GM21390 (cell line): ENCODE results near the gene ATP7B.
"Not testable (repeated sequence)": the region's sequence is repeated elsewhere in the genome, so short reads cannot be mapped to it uniquely, and the experiment has no call there.

ENCODE experiments used
- ATAC-seq: cut with Tn5 transposase; IDR thresholded peaks from one replicate; pipeline ENCODE4 v1.9.1; 2021; ENCODE audit not compliant: unreplicated experiment

ATP7B gene

DNA sequence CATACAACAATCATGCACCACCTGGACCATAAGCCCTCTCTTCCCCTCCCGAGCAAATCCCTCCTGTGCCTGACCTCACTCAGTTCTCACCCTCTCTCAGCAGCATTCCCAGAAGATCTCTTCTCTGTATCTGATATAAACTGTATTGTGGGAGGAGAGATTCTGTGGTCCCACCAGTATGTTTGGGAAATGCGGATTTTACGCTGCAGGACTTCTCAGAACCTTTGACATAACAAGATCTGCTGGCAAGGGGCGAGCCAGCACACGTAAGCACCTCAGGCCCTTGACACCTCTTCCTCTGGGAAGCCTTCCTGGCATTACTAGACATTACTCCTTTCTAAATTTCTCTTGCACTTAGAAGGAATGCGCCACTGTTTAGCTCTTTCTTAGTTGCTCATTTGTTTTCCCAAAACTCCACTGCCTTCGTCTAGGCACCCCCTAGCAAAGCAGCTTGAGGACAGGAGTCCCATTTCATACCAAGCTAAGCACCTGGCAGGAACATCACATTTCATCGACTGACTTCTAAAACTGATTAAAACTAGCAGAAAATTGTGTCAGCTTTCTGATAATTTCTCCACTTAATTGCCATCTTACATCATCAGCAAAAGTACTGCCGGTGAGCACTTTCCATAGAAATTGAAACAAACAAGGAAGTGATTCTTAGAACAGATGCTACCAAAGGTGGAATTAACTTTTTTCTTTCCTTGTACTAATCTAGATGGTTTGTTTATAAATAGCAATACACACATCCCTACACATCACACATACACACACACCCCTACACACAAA is 86.3 kb downstream of the ATP7B start:
- ATAC-seq: no peak

- no peak for ATAC-seq
Observed at GRCh38 chr13:51923983-51924539, 87.2 kb downstream of the ATP7B start.

DNA sequence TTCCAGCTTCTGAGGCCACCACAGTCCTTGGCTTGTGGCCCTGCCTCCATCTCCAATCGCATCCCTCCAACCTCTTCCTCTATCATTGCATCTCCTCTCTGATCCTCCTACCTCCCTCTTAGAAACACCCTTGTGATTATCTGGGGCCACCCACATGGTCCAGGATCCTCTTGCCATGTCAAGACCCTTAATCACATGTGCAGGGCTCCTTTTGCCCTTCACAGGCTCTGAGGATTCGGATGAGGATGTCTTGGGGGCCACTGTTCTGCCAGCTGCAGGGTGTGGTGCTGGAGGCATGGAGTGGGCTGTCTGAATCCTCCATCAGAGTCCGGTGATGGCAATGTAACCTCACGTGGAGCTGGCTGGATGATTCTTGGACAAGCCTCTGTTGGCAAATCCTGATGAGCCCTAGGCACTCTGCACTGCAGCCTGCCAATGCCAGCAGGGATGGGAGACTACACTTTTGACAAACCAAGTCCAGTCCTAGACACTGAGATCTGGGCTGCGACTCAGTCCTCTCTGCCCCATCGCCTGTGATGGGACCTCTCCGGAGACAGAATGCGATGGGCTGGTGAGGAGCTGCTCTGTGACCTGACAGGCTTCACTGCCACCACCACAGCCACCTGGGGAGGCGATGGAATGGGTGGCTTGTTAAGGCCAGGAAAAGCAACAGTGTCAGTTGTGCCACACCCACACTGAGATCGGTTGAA is 88.3 kb downstream of the ATP7B start:
- ATAC-seq: no peak

- ATAC-seq: no peak
Observed at GRCh38 chr13:51921790-51922740, 89.2 kb downstream of the ATP7B start.

DNA sequence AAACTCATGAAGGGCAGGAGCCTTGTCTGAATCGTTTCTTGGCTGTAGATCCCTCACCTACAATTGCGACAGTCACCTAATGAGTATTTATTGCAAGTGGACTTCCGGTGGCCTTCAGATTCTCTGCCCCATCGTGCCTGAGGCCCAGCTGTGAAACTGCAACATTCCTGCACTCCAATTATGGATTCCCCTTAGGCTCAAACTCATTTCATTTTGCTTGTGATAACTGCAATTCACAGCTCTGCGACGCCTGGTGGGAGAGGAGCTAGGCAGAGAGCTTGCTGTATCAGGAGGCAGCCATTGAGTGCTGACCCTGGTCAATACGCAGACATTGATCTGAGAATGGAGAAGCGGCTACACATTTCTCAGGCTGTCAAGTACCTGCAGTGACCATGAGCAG is 90.5 kb downstream of the ATP7B start:
- ATAC-seq: no peak

DNA sequence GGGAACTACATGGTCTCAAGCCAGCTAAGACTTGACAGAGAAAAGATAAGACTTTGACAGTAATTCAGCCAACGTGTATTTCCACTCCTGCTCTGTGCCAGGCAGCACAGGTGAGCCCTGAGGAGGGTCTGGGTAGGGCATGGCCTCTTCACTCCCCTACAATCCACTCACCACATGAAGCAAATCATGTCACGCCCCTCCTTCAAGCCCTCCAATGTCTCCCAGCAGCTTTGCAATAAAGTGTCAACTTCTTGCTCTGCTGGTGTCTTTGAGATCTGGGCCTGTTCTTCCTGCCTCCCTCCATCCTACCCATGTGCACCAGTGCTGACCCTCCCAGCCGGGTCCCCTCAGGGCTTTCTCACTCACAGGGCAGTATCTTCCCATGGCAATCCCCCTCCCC is 91.0 kb downstream of the ATP7B start:
- no peak for ATAC-seq

DNA sequence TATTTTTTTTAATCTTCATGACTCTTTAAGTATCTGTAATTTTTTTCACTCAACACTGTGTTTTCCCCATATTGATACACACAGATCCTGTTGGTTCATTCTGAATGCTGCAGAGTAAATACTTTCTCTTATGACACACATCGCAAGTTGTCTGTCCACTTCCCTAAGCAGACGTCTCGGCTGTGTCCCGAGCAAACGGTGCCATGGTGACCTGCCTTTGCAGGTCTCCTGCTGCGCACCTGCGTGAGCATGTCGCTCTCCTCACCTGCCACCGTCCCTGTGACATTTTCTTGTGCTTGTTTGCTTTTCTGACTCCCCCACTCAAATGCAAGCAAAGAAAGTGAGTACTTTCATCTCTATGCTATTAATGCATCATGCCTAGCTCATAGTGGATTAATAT is 91.7 kb downstream of the ATP7B start:
- ATAC-seq: no peak

DNA sequence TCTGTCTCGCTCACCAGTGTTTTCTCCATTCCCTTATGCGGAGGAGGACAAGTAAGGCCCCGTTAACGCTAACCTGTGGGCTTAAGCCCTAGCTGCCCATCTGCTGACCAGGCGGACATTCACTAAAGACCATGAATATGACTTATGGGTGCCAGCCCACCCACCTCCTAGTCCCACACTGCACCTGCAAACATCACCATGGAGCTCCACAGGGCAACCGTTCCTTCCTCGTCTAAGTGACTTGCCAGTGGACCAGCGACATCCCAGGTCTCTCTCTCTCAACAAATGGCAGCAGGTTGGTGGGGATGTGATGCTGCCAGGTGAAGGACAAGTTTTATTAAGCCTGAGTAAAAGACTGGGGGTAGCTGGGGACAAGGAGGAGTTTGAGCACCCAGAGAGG is 94.3 kb downstream of the ATP7B start:
- no peak for ATAC-seq

DNA sequence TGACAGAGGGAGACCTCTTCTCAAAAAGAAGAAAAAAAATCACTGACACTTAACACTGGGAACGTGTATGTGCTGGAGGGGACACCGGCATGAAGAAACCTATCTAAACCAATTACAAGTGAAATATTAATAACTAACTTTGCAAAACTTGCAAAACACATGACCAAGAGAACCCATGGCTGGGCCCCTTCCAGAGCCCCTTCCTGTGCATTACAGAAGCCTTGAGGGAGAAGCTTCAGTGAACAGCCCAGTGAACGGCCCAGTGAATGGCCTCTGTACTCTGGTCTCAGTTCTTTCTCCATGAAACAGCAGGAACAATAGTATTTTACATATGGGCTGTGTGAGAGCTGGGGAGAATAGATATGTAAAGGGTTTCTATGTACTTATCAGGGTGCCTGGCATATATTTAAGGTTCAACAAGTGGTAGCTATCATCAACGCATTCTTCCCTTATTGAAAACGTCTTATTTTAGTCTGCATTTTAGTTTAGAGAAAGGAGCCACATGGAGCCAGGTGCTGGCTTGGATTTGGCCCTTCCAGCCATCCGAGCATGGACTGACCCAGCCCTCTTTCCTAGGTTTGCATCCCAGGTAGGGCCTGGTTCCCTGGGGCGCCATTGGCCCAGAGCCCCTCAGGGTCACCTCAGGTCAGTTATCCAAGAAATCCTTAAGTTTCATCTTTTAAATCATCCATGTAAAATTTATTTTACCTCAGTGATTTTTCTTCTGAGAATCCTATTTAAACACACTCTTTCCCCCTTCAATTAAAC is 95.0 kb downstream of the ATP7B start:
- no peak for ATAC-seq

GRCh38 chr13:51914137-51914493 is 97.1 kb downstream of the ATP7B start:
- ATAC-seq: no peak

DNA sequence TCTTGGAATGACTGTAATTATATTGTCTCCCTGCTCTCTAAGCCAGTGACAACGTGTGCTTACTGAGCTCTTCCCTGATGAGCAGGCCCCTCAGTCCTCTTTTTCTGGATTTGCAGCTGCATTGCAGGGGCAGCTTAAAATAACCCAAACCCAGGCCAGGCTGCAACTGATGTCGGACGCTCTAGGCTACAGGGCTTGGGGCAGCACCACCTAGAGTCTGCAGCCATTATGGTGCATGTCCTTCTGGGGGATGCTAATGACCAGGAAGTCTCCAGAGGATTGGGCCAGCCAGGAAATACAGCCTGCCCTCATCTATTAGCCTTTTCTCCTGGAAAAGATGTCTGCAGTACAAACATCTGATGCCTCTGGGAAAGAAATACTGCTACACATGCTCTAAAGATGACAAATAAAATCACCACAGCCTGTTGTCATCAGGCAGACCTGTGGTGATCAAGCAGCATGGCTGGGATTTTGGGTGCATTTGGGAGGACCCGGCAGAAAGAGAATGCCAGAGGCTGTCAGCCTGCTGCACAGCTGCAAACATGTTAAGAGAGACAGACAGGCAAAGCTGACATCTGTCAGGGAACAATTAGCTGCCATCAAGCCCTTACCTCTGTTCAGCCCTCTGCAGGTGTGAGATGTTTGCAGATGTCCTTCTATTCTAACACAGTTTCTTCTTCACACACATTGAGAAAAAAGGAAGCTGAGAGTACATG is 97.7 kb downstream of the ATP7B start:
- no peak for ATAC-seq

- ATAC-seq: no peak
Observed at GRCh38 chr13:51912511-51913225, 98.6 kb downstream of the ATP7B start.

DNA sequence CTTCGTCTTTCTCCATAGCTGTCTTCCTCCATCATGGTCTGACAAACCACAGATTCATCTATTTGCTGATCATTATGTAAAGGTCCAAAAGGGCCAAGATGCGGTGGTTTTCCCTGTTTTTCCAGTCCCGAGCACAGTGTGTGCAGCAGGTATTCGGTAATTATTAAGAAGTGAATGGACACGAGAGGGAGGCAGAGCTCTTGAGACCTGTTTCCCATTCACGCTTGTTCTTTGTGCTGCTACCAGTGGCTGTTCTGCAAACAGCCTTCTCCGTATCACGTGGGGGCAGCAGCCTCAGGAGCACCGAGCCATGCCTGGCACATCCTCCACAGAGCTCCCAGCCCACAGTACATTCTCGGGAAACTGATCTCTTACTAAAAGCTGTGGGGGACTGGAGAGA is 99.2 kb downstream of the ATP7B start:
- ATAC-seq: no peak

DNA sequence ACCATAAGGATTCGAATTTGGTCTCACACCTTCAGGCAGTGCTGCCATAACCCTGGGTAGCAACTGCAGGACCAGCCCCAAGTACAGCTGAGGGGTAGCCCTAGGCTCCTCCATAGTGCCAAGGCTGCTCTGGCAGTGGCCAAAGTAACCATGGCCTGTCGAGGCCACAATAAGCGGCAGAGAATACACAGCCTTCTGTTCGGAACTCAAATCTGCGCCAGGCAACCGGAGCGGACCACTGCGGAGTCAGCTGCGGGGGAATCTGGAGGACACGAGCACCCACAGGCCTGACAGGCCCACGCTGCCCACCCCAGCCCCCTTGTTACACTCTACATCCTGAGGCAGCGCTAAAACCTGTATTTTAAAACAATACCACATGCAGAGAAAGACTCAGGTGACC is 100.7 kb downstream of the ATP7B start:
- no peak for ATAC-seq

DNA sequence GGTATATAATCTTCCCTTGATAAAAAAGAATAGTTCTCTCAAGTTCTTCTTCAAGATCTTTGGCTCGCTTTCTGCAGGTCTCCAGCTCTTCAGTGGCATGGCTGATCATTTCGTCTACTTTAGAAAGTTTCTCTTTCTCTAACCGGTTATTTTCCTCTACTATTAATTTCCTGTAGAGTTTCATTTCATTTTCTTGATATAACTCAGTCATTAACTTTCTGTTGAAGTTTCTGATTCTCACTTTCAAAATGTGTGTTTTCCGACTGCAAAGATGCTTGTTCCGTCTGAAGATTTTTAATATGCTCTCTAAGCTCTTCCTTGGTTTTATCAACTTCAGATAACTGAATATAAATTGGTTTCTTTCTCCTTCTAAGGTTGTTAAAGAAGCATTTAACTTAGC is 102.0 kb downstream of the ATP7B start:
- ATAC-seq: not testable (repeated sequence)

GRCh38 chr13:51907040-51907732 is 104.1 kb downstream of the ATP7B start:
- no peak for ATAC-seq

DNA sequence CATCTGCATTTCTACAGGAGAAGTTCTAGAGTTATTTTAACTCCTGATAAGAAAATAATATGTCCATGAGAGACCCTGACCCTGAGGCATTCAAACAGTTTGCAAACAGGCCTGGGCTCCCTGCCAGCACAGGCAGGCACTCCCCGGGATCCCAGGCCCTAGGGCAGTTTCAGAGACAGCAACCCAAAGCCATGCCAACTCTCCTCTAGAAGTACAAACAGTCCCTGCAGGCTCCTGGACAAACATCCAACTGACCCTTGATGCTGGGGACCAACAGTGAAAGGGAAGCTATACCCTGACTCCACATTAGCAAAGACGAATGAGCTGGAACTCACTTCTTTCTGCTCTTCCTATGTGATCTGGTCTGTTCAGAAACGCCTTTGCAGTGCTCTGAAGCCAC is 104.7 kb downstream of the ATP7B start:
- no peak for ATAC-seq

GRCh38 chr13:51905787-51906186 is 105.5 kb downstream of the ATP7B start:
- ATAC-seq: no peak

DNA sequence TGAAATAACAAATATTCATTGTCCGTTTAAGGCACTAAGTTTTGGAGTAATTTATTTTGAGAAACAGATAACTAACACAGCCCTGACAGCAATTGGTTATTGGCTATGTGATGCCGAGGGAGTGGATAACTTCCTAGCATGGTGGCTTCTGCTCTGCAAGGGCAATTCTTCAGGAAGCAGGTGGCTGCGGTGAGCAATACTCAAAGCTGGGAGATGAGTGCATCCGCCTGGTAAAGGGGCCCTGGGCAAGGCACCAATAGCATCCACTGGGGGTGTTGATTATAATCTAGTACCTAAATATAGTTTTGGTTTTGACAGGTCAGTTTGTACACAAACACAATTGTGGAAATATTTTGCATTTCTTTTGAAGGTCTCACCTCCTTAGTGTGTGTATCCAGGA is 108.5 kb downstream of the ATP7B start:
- no peak for ATAC-seq
